AG04450 (cell line): ENCODE measurements around the gene TEKT2. TPM values are rescaled to one million over a fixed set of nuclear protein-coding genes. Genes with fewer than 3 reads are reported as not detected.
A peak's percentile ranks its signal among the peaks of the same experiment; 100 is the strongest.

Experiments used
- CTCF ChIA-PET: fragments of 300-600, 350-600 bp; formaldehyde crosslinking; extraction: SDS; loops from one replicate; lab custom pipeline; 2022; ENCODE audit warnings: antibody characterized with exemption, inconsistent platforms; lab: Charles Lee
- POLR2A ChIA-PET: fragments of 350-600 bp; formaldehyde crosslinking; extraction: SDS; loops from one replicate; lab custom pipeline; 2021; ENCODE audit warnings: antibody characterized with exemption, inconsistent platforms; lab: Yijun Ruan, JAX
- DNase-seq: peaks from one replicate; pipeline ENCODE4 v3.0.0-alpha.2; 2011; ENCODE audit warnings: low read depth, low spot score
- H3K27ac ChIP-seq: one replicate; pipeline ENCODE4 v1.5.1; 2012; ENCODE audit warnings: low read depth, low read length, control low read depth
- H3K27me3 ChIP-seq: one replicate; pipeline ENCODE4 v1.6.0; 2012; ENCODE audit warnings: low read length; ENCODE audit not compliant: control insufficient read depth, insufficient read depth
- H3K4me3 ChIP-seq: 2 replicates; pipeline ENCODE4 v1.5.1; 2011; ENCODE audit warnings: mild to moderate bottlenecking, low read depth, low read length, control low read depth
- H3K9me3 ChIP-seq: 2 replicates; pipeline ENCODE4 v1.5.1; 2012; ENCODE audit warnings: low read length; ENCODE audit not compliant: control insufficient read depth, insufficient read depth
- CTCF ChIP-seq: IDR thresholded peaks from 2 replicates; pipeline ENCODE4 v1.5.1; 2011; ENCODE audit warnings: low read depth, low read length, control low read depth, inconsistent platforms
- polyA plus RNA-seq: library from polyadenylated mRNA; depleted of rRNA; stranded (reverse); fragments of >200 nt; gene quantifications from 2 replicates; pipeline ENCODE4 v1.2.3, GENCODE V29; 2011

Gene TEKT2
- polyA plus RNA-seq, 1 experiment = 0.12 TPM

- DNase-seq = no peak
- Histone ChIP-seq H3K4me3 (no peak overlapping the region), H3K27me3 (no peaks in the 10 kb centered on the region), H3K9me3 (no peaks in the 10 kb centered on the region), H3K27ac (peak overlapping the region; percentile 47)
- POLR2A ChIA-PET = interaction anchor here (0.6 to 1.2 kb wide), 4 partner anchors 15 to 55 kb away, joined by 3 to 4 read pairs (median 4); partner anchors contain the start of gene TRAPPC3
- peak; percentile 68 for TF ChIP-seq CTCF
- CTCF ChIA-PET = interaction anchor here (0.6 to 6.2 kb wide), 30 partner anchors 10 to 359 kb away, joined by 3 to 145 read pairs (median 4); partner anchors contain the start of genes TEKT2 and TRAPPC3
Observed at GRCh38 chr1:36134505-36135329, 50.8 kb downstream of the TEKT2 start.

- no peak for TF ChIP-seq CTCF
- POLR2A ChIA-PET = interaction anchor here (0.7 to 1.2 kb wide), 3 partner anchors 14 to 48 kb away, joined by 3 to 4 read pairs (median 4); partner anchors contain the start of gene TRAPPC3
Observed at GRCh38 chr1:36135330-36135667, 51.4 kb downstream of the TEKT2 start.

GRCh38 chr1:36135796-36136195 lies 51.9 kb downstream of the TEKT2 start:
- Histone ChIP-seq H3K27me3 (no peaks in the 10 kb centered on the region), H3K27ac (peak overlapping the region; percentile 77), H3K4me3 (no peak overlapping the region), H3K9me3 (no peaks in the 10 kb centered on the region)
- CTCF ChIA-PET = interaction anchor here (0.9 to 6.2 kb wide), 14 partner anchors 9 to 165 kb away, joined by 3 to 145 read pairs (median 6); partner anchors contain the start of gene TRAPPC3
- no peak for DNase-seq
- no peak for TF ChIP-seq CTCF
- POLR2A ChIA-PET = interaction anchor here (1.3 kb wide), 1 partner anchor 14 kb away, joined by 8 read pairs; the partner anchor contains the start of gene TRAPPC3

More at GRCh38 chr1:36135330-36135667, 51.4 kb downstream of the TEKT2 start:
- CTCF ChIA-PET = interaction anchor here (0.6 to 6.2 kb wide), 23 partner anchors 9 to 289 kb away, joined by 3 to 145 read pairs (median 5); partner anchors contain the start of genes TEKT2 and TRAPPC3
- H3K27me3 ChIP-seq = no peaks in the 10 kb centered on the region
- no peaks in the 10 kb centered on the region for H3K9me3 ChIP-seq
- H3K4me3 ChIP-seq = no peak overlapping the region
- H3K27ac ChIP-seq = peak overlapping the region; percentile 47
- no peak for DNase-seq

DNA sequence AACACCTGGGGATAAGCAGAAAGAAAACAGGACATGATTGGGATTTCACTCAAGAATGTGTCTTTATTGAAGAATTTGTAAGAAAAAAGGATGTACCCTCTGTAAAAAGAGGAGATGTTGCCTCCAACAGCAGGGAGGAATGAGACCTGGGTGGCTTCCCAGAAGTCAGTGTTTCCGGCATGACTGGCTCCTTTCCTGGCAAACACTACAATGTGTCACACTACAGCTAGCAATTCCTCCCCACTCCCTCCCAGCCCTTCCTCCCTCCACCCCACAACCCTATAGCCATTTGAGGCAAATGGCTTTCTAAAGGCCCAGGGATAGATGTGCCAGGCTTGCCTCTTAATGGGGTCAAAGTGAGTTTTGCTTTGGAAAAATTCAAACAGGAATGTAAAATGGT lies 52.6 kb downstream of the TEKT2 start:
- Histone ChIP-seq H3K27ac (peak overlapping the region; percentile 77), H3K27me3 (no peaks in the 10 kb centered on the region), H3K9me3 (no peaks in the 10 kb centered on the region), H3K4me3 (no peak overlapping the region)
- ChIA-PET CTCF (interaction anchor here (1.0 to 6.2 kb wide), 4 partner anchors 13 to 149 kb away, joined by 3 to 145 read pairs (median 9); partner anchors contain the start of gene TRAPPC3), POLR2A (interaction anchor here (1.3 kb wide), 1 partner anchor 13 kb away, joined by 8 read pairs; the partner anchor contains the start of gene TRAPPC3)
- DNase-seq = peak; percentile 63
- TF ChIP-seq CTCF = no peak
